ENCODE results near the gene TFPI. TPM values are rescaled to one million over a fixed set of nuclear protein-coding genes. Genes with fewer than 3 reads are reported as not detected.

TFPI gene
- total and polyA plus RNA-seq, 10 of the 15 experiments (the other 5 are each of a cell fraction or from before 2014, with no cell fraction given): 0.07 to 0.59 (median 0.34) TPM

DNA sequence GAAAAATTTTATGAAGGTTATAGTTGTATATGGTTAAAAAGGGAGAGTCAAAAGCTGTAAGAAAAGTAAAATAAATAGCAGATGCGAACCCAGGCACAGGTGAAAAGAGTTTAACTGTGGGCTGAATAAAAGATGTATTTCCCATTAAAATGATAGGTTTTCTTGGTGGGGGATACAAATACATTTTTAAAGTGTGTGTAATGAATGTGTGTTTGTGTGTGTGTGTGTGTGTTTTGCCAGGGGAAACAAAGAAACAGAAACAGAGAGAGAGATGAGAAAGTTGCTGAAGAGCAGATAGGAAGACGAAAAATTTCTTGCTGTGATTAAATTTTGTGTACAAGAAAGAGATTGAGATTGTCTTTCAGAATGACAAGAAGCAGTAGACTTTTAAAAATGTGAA, 12.1 kb downstream of the TFPI start (continued):
- TF ChIP-seq, protein P1, sequence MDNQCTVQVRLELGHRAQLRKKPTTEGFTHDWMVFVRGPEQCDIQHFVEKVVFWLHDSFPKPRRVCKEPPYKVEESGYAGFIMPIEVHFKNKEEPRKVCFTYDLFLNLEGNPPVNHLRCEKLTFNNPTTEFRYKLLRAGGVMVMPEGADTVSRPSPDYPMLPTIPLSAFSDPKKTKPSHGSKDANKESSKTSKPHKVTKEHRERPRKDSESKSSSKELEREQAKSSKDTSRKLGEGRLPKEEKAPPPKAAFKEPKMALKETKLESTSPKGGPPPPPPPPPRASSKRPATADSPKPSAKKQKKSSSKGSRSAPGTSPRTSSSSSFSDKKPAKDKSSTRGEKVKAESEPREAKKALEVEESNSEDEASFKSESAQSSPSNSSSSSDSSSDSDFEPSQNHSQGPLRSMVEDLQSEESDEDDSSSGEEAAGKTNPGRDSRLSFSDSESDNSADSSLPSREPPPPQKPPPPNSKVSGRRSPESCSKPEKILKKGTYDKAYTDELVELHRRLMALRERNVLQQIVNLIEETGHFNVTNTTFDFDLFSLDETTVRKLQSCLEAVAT (IDR thresholded peaks at IDR 0.05): no peak
- TF ChIP-seq ZNF24 (IDR thresholded peaks at IDR 0.05) (no peak), SIN3A (IDR thresholded peaks at IDR 0.05; ENCODE audit: low read depth, low read length) (no peak), LARP7 (IDR thresholded peaks at IDR 0.05) (no peak), STAT3 (IDR thresholded peaks at IDR 0.05; ENCODE audit: low read depth, low read length) (no peak), ZNF274 (IDR thresholded peaks at IDR 0.05; ENCODE audit: insufficient read depth, insufficient read length) (no peak), BCL11A (IDR thresholded peaks at IDR 0.05; ENCODE audit: low read depth, low read length) (no peak), EED (IDR thresholded peaks at IDR 0.05; ENCODE audit: low read depth) (no peak)
- TF ChIP-seq, protein P2, sequence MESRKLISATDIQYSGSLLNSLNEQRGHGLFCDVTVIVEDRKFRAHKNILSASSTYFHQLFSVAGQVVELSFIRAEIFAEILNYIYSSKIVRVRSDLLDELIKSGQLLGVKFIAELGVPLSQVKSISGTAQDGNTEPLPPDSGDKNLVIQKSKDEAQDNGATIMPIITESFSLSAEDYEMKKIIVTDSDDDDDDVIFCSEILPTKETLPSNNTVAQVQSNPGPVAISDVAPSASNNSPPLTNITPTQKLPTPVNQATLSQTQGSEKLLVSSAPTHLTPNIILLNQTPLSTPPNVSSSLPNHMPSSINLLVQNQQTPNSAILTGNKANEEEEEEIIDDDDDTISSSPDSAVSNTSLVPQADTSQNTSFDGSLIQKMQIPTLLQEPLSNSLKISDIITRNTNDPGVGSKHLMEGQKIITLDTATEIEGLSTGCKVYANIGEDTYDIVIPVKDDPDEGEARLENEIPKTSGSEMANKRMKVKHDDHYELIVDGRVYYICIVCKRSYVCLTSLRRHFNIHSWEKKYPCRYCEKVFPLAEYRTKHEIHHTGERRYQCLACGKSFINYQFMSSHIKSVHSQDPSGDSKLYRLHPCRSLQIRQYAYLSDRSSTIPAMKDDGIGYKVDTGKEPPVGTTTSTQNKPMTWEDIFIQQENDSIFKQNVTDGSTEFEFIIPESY (IDR thresholded peaks at IDR 0.05): no peak
- TF ChIP-seq, protein P3, sequence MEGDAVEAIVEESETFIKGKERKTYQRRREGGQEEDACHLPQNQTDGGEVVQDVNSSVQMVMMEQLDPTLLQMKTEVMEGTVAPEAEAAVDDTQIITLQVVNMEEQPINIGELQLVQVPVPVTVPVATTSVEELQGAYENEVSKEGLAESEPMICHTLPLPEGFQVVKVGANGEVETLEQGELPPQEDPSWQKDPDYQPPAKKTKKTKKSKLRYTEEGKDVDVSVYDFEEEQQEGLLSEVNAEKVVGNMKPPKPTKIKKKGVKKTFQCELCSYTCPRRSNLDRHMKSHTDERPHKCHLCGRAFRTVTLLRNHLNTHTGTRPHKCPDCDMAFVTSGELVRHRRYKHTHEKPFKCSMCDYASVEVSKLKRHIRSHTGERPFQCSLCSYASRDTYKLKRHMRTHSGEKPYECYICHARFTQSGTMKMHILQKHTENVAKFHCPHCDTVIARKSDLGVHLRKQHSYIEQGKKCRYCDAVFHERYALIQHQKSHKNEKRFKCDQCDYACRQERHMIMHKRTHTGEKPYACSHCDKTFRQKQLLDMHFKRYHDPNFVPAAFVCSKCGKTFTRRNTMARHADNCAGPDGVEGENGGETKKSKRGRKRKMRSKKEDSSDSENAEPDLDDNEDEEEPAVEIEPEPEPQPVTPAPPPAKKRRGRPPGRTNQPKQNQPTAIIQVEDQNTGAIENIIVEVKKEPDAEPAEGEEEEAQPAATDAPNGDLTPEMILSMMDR (IDR thresholded peaks at IDR 0.05 in 2 of 3, conservative IDR thresholded peaks at IDR 0.05 in 1 of 3; ENCODE audit: control insufficient read depth in 2 of 3, extremely low read depth in 1 of 3, insufficient read depth in 1 of 3, low read depth in 3 of 3, low read length in 3 of 3): no peak

Measured in GM12878 (cell line).